H9 (cell line): ENCODE data around the gene PLIN4. TPM values are rescaled to one million over a fixed set of nuclear protein-coding genes. Genes with fewer than 3 reads are reported as not detected.

ENCODE experiments used
- DNase-seq: peaks from one replicate; pipeline ENCODE4 v3.0.0-alpha.2; 2017
- H2AFZ ChIP-seq: one replicate; pipeline ENCODE4 v1.6.1; 2013; ENCODE audit warnings: mild to moderate bottlenecking, low read length, control low read depth, moderate library complexity
- H2AK5ac ChIP-seq: 2 replicates; pipeline ENCODE4 v1.6.1; 2013; ENCODE audit warnings: low read length, control low read depth, mixed read lengths; ENCODE audit not compliant: insufficient read length
- H2BK120ac ChIP-seq: one replicate; pipeline ENCODE4 v1.6.1; 2013; ENCODE audit warnings: low read depth, mild to moderate bottlenecking, low read length, control low read depth, inconsistent platforms; ENCODE audit not compliant: poor library complexity, severe bottlenecking
- H2BK12ac ChIP-seq: 2 replicates; pipeline ENCODE4 v1.6.1; 2013; ENCODE audit warnings: low read length, control low read depth, mixed read lengths, low read depth; ENCODE audit not compliant: insufficient read length
- H2BK15ac ChIP-seq: 2 replicates; pipeline ENCODE4 v1.6.1; 2013; ENCODE audit warnings: low read depth, low read length, control low read depth
- H2BK20ac ChIP-seq: one replicate; pipeline ENCODE4 v1.6.1; 2013; ENCODE audit warnings: low read depth, mild to moderate bottlenecking, low read length, control low read depth, inconsistent platforms; ENCODE audit not compliant: poor library complexity, severe bottlenecking
- H2BK5ac ChIP-seq: 2 replicates; pipeline ENCODE4 v1.6.1; 2013; ENCODE audit warnings: low read length, control low read depth, mixed read lengths; ENCODE audit not compliant: insufficient read length
- H3K14ac ChIP-seq: 2 replicates; pipeline ENCODE4 v1.6.1; 2013; ENCODE audit warnings: low read length, control low read depth; ENCODE audit not compliant: insufficient read depth
- H3K18ac ChIP-seq: 2 replicates; pipeline ENCODE4 v1.6.1; 2013; ENCODE audit warnings: low read depth, mild to moderate bottlenecking, mixed read lengths, low read length, control low read depth; ENCODE audit not compliant: insufficient read length
- H3K23ac ChIP-seq: 2 replicates; pipeline ENCODE4 v1.6.1; 2013; ENCODE audit warnings: low read length, control low read depth, mixed read lengths, low read depth; ENCODE audit not compliant: insufficient read length
- H3K23me2 ChIP-seq: 2 replicates; pipeline ENCODE4 v1.6.1; 2013; ENCODE audit warnings: low read depth, mild to moderate bottlenecking, mixed read lengths, low read length, control low read depth; ENCODE audit not compliant: insufficient read length, poor library complexity, severe bottlenecking
- H3K27ac ChIP-seq: 2 replicates; pipeline ENCODE4 v1.5.1; 2013; ENCODE audit warnings: low read length, control low read depth, mixed read lengths, low read depth; ENCODE audit not compliant: insufficient read length
- H3K27me3 ChIP-seq: 2 replicates; pipeline ENCODE4 v1.6.1; 2013; ENCODE audit warnings: low read length, control low read depth, inconsistent platforms; ENCODE audit not compliant: insufficient read depth
- H3K4ac ChIP-seq: 2 replicates; pipeline ENCODE4 v1.6.1; 2013; ENCODE audit warnings: low read depth, mild to moderate bottlenecking, control low read depth, inconsistent platforms, low read length, moderate library complexity
- H3K4me1 ChIP-seq: 2 replicates; pipeline ENCODE4 v1.6.1; 2013; ENCODE audit warnings: low read length, control low read depth, inconsistent platforms; ENCODE audit not compliant: insufficient read depth
- H3K4me2 ChIP-seq: 2 replicates; pipeline ENCODE4 v1.6.1; 2013; ENCODE audit warnings: low read length, control low read depth, mixed read lengths; ENCODE audit not compliant: insufficient read length, insufficient read depth
- H3K56ac ChIP-seq: 2 replicates; pipeline ENCODE4 v1.6.1; 2013; ENCODE audit warnings: low read depth, mild to moderate bottlenecking, mixed read lengths, low read length, control low read depth; ENCODE audit not compliant: insufficient read length
- H3K79me1 ChIP-seq: 2 replicates; pipeline ENCODE4 v1.6.1; 2013; ENCODE audit warnings: low read depth, mild to moderate bottlenecking, moderate library complexity, low read length, control low read depth, inconsistent platforms; ENCODE audit not compliant: insufficient read depth, poor library complexity, severe bottlenecking
- H3K79me2 ChIP-seq: 2 replicates; pipeline ENCODE4 v1.6.1; 2013; ENCODE audit warnings: low read length, control low read depth, inconsistent platforms; ENCODE audit not compliant: insufficient read depth
- H3K9ac ChIP-seq: 2 replicates; pipeline ENCODE4 v1.6.1; 2013; ENCODE audit warnings: low read length, control low read depth, mixed read lengths; ENCODE audit not compliant: insufficient read length; ENCODE audit errors: extremely low read depth
- H3K9me3 ChIP-seq: one replicate; pipeline ENCODE4 v1.6.1; 2013; ENCODE audit warnings: low read depth, low read length, inconsistent platforms; ENCODE audit not compliant: control insufficient read depth
- H3T11ph ChIP-seq: one replicate; pipeline ENCODE4 v1.6.1; 2013; ENCODE audit warnings: mild to moderate bottlenecking, low read length, control low read depth, inconsistent platforms
- H4K20me1 ChIP-seq: one replicate; pipeline ENCODE4 v1.6.1; 2013; ENCODE audit not compliant: control insufficient read depth, insufficient read length, insufficient read depth
- H4K5ac ChIP-seq: 2 replicates; pipeline ENCODE4 v1.6.1; 2013; ENCODE audit warnings: low read depth, mild to moderate bottlenecking, mixed read lengths, low read length, control low read depth; ENCODE audit not compliant: insufficient read length
- H4K8ac ChIP-seq: replicated peaks from 2 replicates; pipeline ENCODE4 v1.6.1; 2013; ENCODE audit warnings: low read length, control low read depth, mixed read lengths, low read depth; ENCODE audit not compliant: insufficient read length
- H4K91ac ChIP-seq: 2 replicates; pipeline ENCODE4 v1.6.1; 2013; ENCODE audit warnings: low read depth, mild to moderate bottlenecking, moderate library complexity, mixed read lengths, low read length, control low read depth; ENCODE audit not compliant: insufficient read length
- H3K27ac Mint-ChIP-seq, 3 experiments: 2 replicates in 2 of 3; 3 replicates in 1 of 3; pipeline ENCODE4 v1.8.0; 2020 to 2021; ENCODE audit warnings: mixed read lengths in 3 of 3, mild to moderate bottlenecking in 1 of 3, moderate library complexity in 1 of 3
- H3K27me3 Mint-ChIP-seq: 2 replicates; pipeline ENCODE4 v1.8.0; 2021; ENCODE audit warnings: low read depth, mild to moderate bottlenecking, moderate library complexity, mixed read lengths
- H3K36me3 Mint-ChIP-seq, 3 experiments: 2 replicates in 2 of 3; 3 replicates in 1 of 3; pipeline ENCODE4 v1.8.0; 2020 to 2021; ENCODE audit warnings: low read depth in 3 of 3, mixed read lengths in 3 of 3; ENCODE audit not compliant: insufficient read depth in 1 of 3
- H3K4me1 Mint-ChIP-seq, 2 experiments: 2 replicates each; pipeline ENCODE4 v1.8.0; 2020; ENCODE audit warnings: mixed read lengths in 2 of 2
- H3K4me3 Mint-ChIP-seq, 2 experiments: 2 replicates in 1 of 2; 3 replicates in 1 of 2; pipeline ENCODE4 v1.8.0; 2020 to 2021; ENCODE audit warnings: mild to moderate bottlenecking in 2 of 2, mixed read lengths in 2 of 2, moderate library complexity in 1 of 2
- H3K9me3 Mint-ChIP-seq, 2 experiments: 2 replicates in 1 of 2; 3 replicates in 1 of 2; pipeline ENCODE4 v1.8.0; 2020; ENCODE audit warnings: mild to moderate bottlenecking in 2 of 2, mixed read lengths in 2 of 2, moderate library complexity in 1 of 2
- WGBS: extraction: QIAGEN DNeasy Blood & Tissue Kit; methylation state at CpG from one replicate; pipeline ENCODE4 v1.1.7; 2013; ENCODE audit warnings: missing lambda C conversion rate, low lambda C conversion rate, mixed read lengths; ENCODE audit not compliant: insufficient read length; ENCODE audit errors: extremely low coverage; 5-methylcytosine and 5-hydroxymethylcytosine counted together
- total RNA-seq: library from RNA; stranded (reverse); gene quantifications from 2 replicates; pipeline ENCODE4 v1.2.1, GENCODE V29; 2021
- TF ChIP-seq, protein P1 (sequence below): fragments of 200-600 bp; sonication (generic); conservative IDR thresholded peaks from 3 replicates; pipeline ENCODE4 v1.8.0; 2021; ENCODE audit warnings: antibody characterized with exemption, mild to moderate bottlenecking

Gene PLIN4
- total RNA-seq, 1 experiment from 2014 or later = 1.1 TPM

DNA sequence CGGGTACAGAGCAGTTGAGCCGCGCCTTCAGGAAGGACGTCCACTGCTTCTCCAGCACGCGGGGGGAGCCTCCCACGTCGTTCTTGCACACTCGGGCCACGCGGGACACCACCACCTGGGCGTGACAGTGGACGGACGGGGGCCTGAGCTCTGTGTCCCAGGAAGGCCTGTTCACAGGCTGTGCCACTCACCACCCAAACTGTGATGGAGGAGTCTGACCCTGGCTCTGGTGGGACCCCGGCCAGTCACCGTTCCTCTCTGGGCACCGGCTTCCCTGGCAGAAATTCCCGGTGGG, 34.2 kb upstream of the PLIN4 start:
- Histone ChIP-seq H4K91ac (no peak overlapping the region), H2BK12ac (no peak overlapping the region), H4K5ac (no peak overlapping the region), H3K27ac (no peak overlapping the region), H3K79me1 (no peaks in the 10 kb centered on the region), H3K4me2 (no peak overlapping the region), H2BK20ac (no peak overlapping the region), H2BK120ac (no peak overlapping the region), H3K18ac (no peak overlapping the region), H4K20me1 (peaks cover 9% of the 10 kb centered on the region), H3K4ac (no peak overlapping the region), H2BK15ac (no peak overlapping the region), H3K9ac (no peak overlapping the region), H3K56ac (no peak overlapping the region), H2AFZ (no peak overlapping the region), H3K79me2 (no peaks in the 10 kb centered on the region), H3T11ph (no peak overlapping the region), H3K9me3 (no peaks in the 10 kb centered on the region), H2AK5ac (no peak overlapping the region), H3K4me1 (no peaks in the 10 kb centered on the region; the same call in 1 of the 2 replicates), H3K14ac (no peak overlapping the region), H3K23me2 (no peaks in the 10 kb centered on the region), H3K23ac (no peak overlapping the region), H4K8ac (no peak overlapping the region), H3K27me3 (no peaks in the 10 kb centered on the region), H2BK5ac (no peak overlapping the region)
- peaks cover 8 to 14% of the 10 kb centered on the region in 2 experiments for H3K4me1 Mint-ChIP-seq
- H3K36me3 Mint-ChIP-seq = peaks cover 38 to 80% (median 63%) of the 10 kb centered on the region in 3 experiments
- H3K27me3 Mint-ChIP-seq = peaks cover 2% of the 10 kb centered on the region
- TF ChIP-seq, protein P1, sequence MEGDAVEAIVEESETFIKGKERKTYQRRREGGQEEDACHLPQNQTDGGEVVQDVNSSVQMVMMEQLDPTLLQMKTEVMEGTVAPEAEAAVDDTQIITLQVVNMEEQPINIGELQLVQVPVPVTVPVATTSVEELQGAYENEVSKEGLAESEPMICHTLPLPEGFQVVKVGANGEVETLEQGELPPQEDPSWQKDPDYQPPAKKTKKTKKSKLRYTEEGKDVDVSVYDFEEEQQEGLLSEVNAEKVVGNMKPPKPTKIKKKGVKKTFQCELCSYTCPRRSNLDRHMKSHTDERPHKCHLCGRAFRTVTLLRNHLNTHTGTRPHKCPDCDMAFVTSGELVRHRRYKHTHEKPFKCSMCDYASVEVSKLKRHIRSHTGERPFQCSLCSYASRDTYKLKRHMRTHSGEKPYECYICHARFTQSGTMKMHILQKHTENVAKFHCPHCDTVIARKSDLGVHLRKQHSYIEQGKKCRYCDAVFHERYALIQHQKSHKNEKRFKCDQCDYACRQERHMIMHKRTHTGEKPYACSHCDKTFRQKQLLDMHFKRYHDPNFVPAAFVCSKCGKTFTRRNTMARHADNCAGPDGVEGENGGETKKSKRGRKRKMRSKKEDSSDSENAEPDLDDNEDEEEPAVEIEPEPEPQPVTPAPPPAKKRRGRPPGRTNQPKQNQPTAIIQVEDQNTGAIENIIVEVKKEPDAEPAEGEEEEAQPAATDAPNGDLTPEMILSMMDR = no peak
- no peaks in the 10 kb centered on the region; a peak in 1 of 5 replicates for H3K9me3 Mint-ChIP-seq
- H3K27ac Mint-ChIP-seq = no peak overlapping the region
- H3K4me3 Mint-ChIP-seq = no peak overlapping the region
- DNase-seq = no peak
- WGBS = no CpG with 5 or more reads among the region's 18 CpGs
